IPS-NIHi11 (cell line): ENCODE measurements around the gene DMAP1.

Experiments used
- DNase-seq: peaks from one replicate; pipeline ENCODE4 v3.0.0; 2012; ENCODE audit warnings: mixed read lengths, low spot score

The DMAP1 gene

DNA sequence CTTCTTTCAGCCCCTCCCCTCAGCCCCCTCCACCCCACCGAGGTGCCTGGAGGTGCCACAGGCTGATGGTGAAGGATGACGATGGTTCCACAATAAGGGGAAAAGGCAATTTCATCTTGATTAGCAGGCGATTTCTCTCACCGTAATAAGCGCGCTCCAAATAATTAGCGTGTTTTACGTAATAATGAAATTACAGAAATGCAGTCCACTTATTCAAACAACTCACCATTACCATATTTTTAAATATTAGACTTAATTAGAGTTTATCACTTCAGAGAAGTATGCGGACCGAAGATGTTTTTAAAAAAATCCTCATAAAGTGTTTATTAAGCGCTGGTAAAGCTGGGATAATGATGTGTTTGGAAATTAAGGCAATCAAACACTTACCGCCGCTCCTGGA, 14.9 kb downstream of the DMAP1 start:
- DNase-seq = no peak

DNA sequence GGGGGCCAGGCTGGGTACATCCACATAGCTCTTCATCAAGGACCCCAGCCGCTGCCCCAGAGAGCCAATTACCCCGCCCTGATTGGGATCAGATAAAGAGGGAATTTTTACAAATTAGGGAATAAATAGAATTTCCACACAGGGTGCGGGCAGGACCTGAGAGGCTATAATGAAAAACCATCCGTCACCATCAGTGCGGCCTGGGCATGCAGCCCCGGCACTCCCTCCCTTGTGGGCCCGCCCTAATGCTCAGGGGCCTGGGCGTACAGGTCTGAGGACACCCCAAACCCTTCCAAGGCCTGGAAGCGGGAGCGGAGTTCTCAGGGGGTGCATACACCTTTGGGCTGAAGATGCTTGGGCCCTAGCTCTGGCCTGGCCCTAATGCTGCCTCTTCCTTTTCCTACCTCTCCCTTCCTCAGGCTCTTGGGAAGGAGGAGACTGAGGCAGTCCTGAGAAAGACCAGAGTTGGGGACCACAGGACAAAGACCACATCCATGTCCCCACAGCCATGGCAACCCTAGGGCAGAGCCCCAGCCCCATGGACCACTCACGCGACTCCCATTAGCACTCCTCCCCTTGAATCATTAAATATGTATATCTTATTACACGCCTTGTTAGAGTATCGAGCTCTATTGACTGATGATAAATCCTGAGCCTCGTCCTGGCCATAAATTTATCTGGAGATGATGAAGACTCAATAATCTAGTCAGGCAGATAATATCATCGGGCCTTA, 16.3 kb downstream of the DMAP1 start:
- no peak for DNase-seq

DNA sequence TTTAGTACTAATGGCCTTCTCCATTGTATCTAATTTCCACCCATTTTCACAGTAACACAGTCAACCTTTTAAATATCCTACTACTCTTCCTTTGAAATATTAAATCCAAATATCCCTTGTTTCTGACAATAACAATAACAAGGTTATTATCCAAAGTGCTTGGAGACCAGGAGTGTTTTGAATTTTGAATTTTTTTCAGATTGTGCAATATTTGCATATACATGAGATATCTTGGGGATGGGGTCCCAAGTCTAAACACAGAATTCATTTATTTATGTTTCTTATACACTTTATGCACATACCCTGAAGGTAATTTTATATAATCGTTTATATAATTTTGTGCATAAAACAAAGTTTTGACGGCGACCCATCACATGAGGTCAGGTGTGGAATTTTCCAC, 17.5 kb downstream of the DMAP1 start:
- no peak for DNase-seq

DNA sequence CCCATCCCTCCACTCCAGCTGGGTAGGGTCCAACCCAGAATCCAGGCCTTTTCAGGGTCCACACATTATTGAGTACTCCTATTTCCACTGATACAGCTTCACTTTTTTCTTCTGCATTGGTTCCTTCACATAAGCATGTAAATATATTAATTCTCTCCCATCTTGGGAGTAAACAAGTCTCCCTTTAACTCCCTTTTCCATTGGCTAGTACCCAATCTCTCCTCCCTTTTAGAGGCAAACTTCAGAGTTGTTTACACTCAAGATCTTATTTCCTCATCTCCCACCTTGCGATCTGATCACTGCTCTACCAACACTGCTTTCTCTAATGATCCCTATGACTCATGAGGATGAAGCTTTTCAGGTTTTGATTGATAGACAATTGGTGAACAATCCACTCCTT, 20.3 kb downstream of the DMAP1 start:
- DNase-seq = no peak

DNA sequence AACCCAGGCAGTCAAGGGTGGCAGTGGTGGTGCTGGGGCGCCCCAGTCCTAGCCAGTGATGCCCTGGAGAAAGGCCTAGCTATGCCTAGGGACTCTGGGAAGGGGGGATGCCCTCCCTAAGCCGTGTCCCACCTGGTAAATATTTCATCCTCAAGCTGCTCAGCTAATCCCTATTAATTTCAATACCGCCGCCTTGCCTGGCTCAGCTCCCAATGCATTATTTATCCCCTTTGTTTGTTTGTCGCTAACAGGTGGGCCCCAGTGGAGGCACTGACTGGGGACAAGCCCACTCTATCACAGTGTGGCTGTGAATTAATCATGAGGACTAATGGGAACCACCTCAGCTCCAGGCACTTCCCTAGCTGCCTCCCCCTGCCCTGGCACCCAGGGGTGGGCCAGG, 22.5 kb downstream of the DMAP1 start:
- DNase-seq = no peak

DNA sequence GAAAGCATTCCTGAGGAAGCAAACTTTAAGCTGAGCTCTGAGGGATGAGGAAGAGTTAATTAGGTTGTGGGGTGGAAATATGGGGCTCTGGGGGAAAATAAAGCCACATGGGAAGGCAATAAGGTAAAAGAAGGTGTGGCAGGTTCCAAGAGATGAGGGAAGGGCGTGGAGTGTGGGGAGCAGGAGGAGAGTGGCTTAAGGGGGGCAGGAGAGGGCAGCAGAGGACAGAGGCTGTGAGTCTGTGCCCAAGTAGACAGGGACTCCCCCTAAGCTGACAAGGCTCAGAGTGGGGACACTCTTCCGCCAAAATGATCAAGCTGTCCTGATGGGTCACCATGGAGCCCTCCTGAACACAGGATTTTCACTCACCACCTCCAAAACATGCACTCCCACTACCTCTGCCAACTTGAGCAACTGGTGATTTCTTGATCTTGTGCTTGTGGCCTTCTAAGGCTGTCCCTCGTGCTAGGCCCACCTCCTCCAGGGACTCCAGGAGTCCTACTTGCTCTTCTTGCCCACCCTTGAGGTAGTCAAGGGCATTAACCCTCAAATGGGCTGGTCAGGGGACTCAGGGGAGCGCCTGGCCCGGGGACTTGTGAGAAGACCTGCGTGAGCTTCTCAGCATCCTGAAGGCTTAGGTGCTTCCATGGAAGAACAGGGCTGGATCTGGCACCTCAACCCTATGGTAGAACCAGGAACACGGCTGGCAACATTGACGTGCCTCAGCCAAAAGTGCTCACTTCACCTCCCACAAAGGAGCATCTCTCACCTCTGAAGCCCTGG, 23.4 kb downstream of the DMAP1 start:
- no peak for DNase-seq

DNA sequence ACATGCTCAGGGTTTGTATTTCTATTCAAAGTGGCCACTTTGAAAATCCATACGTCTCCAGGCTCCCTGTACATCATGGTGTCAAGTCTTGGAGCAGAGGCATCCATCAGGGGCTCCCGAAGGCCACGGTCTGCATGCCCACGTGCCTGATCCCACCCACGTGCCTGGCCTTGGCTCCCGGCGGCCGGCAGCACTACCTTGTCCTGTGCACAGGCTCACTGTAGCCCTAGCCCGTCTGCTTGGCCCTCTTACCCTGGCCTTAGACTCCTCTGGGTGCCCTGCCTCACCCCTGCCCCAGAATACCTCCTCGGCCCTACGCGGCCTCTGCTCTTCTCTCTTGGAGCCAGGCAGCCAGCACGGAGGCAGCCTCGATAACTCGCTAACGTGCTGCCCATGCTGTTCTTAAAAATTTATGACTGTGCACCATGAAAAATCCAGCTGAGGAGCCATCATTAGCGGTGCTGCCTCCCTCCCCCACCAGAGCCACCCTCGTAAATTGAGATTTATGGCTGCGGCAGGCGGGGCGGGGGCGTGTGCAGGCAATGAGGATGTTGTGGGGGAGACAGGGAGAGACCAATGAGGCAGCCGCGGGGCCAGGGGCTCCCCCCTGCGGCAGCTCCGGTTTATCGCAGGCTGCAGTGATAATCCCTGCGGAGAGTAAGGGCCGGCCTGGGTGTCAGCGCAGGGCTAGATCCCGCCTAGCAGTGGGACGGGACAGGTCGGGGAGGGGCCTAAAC, 24.6 kb downstream of the DMAP1 start:
- peak; percentile 94 for DNase-seq

DNA sequence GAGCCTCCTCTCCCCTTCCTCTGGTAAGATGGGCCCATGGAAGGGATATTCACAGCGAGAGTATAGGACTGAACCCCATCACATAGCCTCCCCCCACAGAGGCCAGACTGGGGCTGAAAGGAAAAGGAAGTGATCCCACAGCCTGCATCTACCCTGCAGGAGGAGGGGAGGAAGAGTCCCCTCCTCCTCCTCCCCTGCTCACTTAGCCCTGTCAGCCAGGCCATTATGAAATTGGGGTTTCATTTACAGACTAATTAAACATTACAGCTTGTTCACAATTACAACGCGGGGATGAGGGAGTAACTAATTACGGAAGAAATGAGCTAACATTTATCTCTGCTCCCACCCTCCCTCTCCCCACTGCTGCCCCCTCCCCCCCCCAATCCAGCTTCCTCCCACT, 25.4 kb downstream of the DMAP1 start:
- no peak for DNase-seq

DNA sequence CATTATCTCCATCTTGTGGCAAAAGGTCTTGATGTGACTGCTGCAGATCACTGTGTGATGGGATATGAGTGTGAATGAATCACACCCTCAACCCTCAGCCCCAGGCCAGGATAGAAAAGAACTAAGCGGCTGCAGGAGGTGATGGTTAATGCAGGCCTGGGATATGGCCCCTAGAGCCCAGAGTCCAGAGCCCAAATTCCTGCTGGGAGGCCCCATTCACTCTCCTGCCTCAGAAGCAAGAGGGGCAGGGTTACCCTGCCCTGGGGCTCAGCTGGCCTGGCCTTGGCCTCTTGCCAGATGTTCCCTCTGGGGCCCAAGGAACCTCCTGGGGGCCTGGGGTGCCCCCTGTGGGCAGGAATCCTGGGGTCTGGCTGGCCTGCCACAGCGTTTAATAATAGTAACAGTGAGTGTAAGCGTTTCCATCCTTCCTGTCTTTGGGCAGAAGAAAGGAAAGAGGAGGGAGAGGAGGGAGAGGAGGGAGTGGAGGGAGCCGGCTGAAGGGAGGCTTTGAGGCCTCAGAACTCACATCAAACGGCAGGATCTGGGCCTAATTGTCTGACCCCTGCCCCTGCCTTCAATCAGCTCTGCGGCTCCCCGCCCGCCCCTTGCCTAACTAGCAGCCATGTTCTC, 26.2 kb downstream of the DMAP1 start:
- DNase-seq = peak; percentile 48

DNA sequence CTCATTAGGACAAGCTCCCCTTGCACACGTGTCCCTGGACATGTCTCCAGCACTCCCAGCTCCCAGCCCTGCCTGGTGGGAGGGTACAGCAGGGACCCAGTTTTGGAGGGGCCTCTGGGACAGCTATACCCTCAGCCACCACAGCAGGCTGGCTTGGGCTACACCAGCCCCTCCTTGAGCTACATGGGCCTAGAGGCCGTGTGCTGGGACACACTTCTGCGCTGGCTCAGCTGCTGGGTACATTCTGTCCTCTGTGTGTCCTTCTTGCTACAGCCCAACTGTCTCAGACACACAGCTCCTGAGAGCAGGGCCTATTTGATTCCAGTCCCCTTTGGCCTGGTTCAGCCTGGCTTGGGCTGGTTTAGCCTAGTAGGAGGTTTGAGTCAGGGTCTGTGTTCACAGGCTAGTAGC, 26.7 kb downstream of the DMAP1 start:
- no peak for DNase-seq

DNA sequence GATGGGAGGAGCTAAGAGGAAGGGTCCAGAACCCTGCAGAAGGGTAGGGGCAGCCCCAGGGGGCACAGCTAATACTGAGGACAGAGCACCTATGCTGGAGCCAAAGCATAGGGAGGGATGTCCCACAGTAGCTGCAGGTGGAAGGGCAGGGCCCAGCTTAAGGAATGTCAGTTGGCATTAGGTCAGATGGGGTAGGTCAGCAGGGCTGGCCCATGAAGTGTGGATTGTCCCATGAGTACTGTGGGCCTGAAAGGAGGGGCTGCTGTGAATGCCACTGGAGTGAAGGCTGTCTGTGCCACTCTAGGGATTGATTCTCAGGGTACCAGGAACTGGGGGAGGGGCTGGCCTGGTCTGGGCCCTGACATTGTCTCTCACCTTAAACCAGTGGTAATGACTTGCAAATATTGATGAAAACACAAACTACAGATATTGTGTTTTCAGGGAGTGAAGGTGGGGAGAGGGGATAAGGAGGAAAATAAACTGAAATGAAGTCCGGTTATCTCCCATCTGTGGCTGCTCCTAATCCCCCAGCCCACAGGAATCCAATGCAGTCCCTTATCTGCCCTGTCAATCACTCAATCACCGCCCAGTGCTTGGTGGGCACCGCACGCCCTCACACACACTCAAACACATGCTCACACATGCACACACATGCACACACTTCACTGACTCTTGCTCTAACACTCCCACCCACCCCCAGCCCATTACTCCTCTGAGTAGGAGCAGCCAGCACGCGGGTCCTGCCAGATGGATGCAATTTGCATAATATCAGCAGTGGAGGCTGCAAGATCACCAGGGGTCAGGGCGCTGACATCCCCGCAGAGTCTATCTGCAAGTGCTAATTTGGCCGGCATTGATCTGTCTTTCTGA, 27.8 kb downstream of the DMAP1 start:
- DNase-seq = no peak

DNA sequence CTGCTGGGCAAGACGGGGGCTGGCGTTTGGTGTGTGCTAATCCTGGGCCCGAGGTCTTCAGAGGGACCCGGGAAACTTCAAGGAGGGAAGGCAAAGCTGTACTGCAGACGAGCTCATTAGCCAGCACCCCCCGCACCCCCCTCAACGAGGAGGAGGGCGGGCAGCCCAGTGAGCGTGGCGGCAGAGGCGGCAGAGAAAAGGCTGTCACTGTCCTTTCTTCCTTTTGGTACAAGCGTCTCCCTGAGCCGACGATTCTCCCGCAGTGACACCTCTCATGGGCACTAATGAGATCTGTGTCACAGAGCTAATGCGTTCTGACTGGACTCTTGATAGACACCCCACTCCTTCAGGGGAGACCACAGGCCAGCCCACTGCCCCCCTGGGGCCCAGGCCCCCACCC, 29.5 kb downstream of the DMAP1 start:
- DNase-seq = no peak

DNA sequence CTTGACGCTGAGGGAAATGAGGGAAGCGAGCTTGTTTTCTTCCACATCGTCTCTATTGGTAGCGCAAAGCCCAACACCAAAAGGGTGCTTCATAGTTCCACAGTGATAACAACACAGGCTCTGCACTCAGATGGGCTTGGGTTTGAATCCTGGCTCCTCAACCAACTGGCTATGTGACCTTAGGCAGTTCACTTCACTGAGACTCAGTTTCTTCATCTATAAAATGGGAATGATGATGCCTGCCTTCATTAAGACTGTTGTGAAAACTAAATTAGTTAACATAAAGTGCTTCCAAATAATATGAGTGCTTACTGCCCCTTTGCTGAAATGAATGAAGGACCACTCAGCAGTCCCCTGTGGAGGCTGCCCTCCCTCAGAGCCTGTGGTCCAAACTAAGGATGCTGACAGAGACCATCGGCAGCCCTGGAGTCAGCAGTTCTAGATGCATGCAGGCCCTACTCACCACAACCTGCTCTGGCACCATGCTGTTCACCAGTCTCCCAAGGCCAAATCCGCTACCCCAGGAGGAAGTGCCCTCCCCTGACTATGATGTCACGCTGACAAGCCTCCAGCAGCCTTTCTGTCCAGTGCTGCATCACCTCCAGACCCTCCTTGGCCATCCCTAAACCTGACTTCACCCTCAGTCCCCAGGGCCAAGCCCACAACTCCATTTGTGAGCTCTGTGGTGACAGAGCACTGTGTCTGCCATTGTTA, 30.7 kb downstream of the DMAP1 start:
- no peak for DNase-seq

DNA sequence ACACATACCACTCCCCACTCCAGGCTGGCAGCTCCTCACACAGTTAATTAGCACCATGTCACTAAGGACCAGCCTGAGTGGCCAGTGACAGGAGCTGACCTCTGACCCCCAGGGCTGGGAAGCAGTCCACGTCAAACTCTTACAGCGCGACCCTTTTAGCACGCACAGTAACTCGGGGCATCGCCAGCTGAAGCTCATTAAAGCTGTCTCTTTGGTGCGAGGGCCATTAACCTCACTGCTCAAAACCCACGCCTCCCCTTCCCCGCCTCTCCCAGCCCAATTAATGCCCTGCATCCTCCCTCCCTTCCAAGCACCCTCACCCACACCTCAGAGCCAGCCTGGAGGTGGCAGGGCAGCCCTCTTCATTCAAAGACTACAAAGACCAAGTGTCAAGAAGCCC, 31.7 kb downstream of the DMAP1 start:
- no peak for DNase-seq

DNA sequence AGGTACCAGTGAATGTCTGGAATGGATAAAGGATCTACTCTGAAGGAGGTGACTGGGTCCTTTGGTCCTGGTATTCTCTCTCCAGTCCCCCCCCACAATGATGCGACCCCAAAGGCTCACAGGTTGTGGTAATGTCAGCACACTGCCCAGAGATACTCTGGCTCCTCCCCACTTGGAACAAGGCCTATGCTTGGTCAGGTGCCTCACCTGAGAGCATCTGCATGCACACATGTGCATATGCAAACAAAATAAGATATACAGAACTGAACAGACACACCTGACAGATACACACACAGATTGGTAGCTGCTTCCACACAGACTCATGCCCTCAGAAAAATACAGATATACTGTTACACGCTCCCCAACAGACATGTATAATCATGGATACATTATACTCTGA, 33.5 kb downstream of the DMAP1 start:
- no peak for DNase-seq

DNA sequence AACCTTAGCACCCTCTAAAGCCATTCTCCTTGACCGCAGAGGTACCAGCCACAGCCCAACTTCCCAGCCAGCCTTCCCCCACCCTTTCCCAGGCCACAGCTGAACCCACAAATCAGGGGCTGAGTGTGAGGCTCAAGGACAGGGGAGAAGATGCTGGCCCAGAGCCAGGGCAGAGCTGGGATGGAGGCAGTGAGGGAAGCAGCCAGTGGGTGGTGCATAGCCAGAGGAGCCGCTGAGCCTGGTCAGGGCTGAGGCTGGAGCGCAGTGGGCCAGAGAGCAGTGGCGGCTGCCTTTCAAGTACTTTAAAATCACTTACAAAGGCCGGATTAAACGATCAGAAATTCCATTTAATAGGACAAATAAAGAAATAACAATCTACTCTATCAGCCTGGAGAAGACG, 36.3 kb downstream of the DMAP1 start:
- peak; percentile 57 for DNase-seq

DNA sequence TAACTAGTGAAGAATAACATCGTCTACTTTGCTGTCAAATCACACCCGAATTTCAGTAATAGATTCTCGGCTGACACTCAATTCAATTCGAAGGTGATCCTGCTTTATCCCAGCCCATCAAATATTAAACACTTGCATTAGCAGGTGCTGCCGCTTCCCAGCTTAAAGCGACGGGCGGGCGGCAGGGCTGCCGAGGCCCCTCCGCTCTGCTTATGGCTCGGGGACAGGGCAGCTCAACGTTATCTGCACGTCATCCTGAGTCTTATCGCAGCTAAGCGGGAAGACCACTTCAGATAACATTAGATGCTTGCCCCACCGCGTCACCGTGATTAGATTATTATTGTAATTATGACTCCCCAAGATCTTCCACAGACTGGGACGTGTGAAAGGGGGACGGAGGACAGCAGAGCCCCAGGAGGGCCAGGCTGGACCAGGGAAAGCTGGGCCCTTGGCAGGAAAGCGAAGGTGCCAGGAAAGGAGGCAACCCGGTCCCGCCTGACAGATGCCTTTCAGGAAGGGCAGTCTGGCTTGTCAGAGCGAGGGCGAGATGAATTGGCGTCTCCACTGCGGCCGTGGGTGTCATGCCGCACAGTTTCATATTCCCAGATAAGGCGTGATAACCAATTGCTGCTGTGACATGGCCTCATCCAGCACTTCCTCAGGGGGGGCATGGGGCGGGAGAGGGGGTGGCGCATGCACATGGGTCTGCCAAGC, 37.0 kb downstream of the DMAP1 start:
- no peak for DNase-seq

DNA sequence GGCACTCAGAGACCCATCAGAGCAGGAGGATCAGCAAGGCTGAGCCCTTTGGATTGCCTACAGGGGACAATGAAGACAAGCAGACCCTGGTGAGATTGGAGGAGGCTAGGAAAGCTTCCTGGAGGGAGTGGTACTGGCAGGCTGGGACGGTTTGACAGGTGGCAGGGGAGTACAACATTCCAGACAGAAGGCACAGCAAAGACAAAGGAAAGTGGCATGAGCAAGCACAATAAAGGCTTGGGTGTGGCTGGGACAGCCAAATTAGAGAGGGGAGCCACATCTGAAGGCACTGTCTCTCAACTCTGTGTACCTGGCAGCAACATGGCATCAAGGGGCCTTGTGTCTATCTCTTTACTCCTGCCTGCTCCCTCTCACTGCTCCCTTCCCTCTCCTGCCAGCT, 38.2 kb downstream of the DMAP1 start:
- no peak for DNase-seq

DNA sequence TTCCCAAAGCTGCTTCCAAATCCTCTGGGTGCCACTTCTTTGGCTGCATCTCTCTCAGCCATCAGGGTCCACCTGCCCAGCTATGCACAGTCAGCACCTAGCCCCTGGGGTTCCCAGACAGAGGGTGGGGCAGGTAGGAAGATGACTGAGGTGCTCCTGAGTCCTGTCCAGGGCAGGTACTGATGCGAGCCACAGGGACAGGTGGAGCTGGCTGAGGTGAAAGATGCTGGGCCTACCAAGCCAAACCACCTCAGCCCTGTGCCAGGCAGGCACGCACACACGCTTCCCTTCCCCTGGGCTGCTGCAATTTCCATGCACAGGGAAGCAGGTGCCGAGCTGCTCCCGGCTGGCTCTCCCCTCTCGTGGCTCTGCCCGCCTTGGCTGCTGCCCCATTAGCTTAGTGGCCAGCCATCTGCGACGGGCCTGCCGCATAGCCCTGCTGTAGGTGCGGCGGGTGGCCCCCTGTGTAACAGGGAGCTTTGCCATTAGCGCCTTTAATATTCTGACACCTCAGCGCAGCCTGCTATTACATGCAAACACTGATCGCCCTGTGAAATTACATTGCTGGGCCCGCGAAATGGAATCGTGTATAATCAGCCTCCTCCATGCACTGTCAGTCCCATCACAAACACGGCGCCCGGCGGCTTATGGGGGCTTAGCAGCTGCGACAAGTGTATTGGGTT, 38.9 kb downstream of the DMAP1 start:
- no peak for DNase-seq
